ENCODE measurements around the gene ATP1A4. TPM values are rescaled to one million over a fixed set of nuclear protein-coding genes. Genes with fewer than 3 reads are reported as not detected.
"Not testable (repeated sequence)": the region's sequence is repeated elsewhere in the genome, so short reads cannot be mapped to it uniquely, and the experiment has no call there.

The ATP1A4 gene
- total RNA-seq, 4 donors from 2014 or later, result 1.5 TPM; not detected in 3

DNA sequence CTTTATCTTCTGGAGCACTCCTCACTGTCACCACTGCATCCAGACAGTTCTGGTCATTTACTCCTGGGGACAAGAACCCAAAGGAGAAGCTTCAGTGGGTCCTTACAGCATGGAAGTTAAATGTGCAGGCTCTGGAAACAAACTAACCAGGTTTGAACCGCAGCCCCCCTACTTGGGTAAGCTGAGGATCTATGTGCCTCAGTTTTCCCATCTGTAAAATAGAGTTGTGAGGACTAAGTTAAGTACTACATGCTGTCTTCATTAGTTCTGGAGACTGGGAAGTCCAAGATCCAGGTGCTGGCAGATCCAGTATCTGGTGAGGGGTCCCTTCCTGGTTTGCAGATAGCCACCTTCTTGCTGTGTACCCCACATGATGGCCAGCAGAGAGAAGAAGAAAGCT lies 43.9 kb upstream of the ATP1A4 start:
- no peak for DNase-seq
- H3K4me1 ChIP-seq, result no peaks in the 10 kb centered on the region
- no peaks in the 10 kb centered on the region for H3K9me3 ChIP-seq
- no peak overlapping the region for H3K27ac ChIP-seq
- no peaks in the 10 kb centered on the region for H3K36me3 ChIP-seq
- no peak overlapping the region for H3K4me3 ChIP-seq
- H3K27me3 ChIP-seq, result no peaks in the 10 kb centered on the region
- no peak for TF ChIP-seq POLR2A (IDR thresholded peaks at IDR 0.05)
- TF ChIP-seq, protein P1, sequence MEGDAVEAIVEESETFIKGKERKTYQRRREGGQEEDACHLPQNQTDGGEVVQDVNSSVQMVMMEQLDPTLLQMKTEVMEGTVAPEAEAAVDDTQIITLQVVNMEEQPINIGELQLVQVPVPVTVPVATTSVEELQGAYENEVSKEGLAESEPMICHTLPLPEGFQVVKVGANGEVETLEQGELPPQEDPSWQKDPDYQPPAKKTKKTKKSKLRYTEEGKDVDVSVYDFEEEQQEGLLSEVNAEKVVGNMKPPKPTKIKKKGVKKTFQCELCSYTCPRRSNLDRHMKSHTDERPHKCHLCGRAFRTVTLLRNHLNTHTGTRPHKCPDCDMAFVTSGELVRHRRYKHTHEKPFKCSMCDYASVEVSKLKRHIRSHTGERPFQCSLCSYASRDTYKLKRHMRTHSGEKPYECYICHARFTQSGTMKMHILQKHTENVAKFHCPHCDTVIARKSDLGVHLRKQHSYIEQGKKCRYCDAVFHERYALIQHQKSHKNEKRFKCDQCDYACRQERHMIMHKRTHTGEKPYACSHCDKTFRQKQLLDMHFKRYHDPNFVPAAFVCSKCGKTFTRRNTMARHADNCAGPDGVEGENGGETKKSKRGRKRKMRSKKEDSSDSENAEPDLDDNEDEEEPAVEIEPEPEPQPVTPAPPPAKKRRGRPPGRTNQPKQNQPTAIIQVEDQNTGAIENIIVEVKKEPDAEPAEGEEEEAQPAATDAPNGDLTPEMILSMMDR (IDR thresholded peaks at IDR 0.05), result no peak
- intact Hi-C loops (cut with DNase I; ENCODE audit: low total_unique reads), result no loop called here

DNA sequence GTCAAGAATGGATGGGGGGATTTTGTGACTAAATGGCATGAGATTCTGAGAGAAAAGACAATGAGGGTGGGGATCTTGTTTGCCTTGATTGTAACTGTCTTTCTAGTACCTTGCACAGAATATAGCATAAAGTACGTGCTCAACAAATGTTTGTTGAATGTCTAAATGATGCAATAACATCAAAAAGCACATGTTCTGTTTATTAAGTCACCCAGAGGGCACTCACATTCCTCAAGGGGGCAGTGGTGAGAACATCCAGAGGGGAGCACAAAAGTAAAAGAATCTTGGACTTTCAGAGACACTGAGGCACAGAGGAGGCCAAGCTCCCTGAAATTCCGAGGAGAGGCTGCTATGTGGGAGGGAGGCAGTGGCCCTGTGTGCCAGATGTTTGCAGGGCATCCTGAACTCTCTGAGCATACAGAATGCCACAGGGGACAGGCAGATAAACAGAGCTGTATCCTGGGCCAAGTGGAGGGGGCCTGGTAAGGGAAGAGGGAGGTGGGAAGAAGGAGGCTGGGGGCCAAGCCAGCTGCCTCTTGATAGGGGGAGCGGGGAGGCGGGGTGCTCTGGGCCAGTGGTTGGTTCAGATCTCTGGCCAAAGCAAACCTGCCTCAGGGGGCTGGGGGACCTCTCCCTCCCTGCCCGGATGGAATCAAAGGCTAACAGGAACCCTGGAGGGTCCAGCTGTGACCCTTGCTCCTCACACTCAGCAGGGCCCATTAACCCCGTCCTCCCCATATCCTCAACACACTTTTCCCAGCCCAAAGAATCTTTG lies 42.3 kb upstream of the ATP1A4 start:
- intact Hi-C loops (cut with DNase I; ENCODE audit: low total_unique reads), result no loop called here
- Histone ChIP-seq H3K27ac (no peak overlapping the region), H3K4me1 (no peaks in the 10 kb centered on the region), H3K9me3 (no peaks in the 10 kb centered on the region), H3K4me3 (no peak overlapping the region), H3K27me3 (no peaks in the 10 kb centered on the region), H3K36me3 (no peaks in the 10 kb centered on the region)
- TF ChIP-seq, protein P1 (IDR thresholded peaks at IDR 0.05), result no peak
- no peak for TF ChIP-seq POLR2A (IDR thresholded peaks at IDR 0.05)
- DNase-seq, result no peak

DNA sequence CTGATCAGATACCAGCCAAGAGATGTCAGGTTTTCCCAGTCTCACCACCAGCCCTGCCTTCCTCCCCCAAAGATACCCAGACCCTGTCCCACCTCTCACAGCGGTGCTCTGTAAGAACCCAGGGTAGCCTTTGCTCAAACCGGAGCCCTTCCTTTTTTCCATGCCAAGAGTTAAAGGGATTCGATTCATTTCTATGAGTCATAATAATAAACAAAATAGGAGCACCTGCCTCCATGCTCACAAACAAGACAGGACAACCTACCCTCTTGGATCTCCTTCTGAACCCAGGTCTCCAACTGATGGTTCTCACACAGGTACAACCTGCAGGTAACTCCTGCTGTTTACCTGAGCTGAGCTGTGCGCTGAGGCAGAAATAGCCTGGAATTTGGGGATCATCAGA lies 41.7 kb upstream of the ATP1A4 start:
- H3K9me3 ChIP-seq, result no peaks in the 10 kb centered on the region
- H3K36me3 ChIP-seq, result no peaks in the 10 kb centered on the region
- intact Hi-C loops (cut with DNase I; ENCODE audit: low total_unique reads), result no loop called here
- no peaks in the 10 kb centered on the region for H3K27me3 ChIP-seq
- TF ChIP-seq POLR2A (IDR thresholded peaks at IDR 0.05), result no peak
- TF ChIP-seq, protein P1 (IDR thresholded peaks at IDR 0.05), result no peak
- no peak for DNase-seq
- H3K4me3 ChIP-seq, result no peak overlapping the region
- H3K27ac ChIP-seq, result no peak overlapping the region
- H3K4me1 ChIP-seq, result no peaks in the 10 kb centered on the region

DNA sequence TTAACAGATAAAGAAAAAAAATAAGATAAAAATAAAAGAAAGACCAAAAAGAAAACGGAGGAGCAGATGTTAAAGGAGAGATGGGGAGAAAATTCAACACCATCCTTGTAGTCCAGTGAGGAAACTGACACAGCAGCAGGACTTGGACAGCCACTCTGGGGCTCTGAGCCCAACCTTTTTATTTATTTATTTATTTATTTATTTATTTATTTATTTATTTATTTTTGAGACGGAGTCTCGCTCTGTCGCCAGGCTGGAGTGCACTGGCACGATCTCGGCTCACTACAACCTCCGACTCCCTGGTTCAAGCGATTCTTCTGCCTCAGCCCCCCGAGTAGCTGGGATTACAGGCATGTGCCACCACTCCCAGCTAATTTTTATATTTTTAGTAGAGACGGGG lies 39.9 kb upstream of the ATP1A4 start:
- H3K36me3 ChIP-seq; H3K9me3 ChIP-seq; H3K27me3 ChIP-seq; DNase-seq; H3K4me3 ChIP-seq; intact Hi-C loops (cut with DNase I; ENCODE audit: low total_unique reads); H3K27ac ChIP-seq; H3K4me1 ChIP-seq: not testable (repeated sequence)

DNA sequence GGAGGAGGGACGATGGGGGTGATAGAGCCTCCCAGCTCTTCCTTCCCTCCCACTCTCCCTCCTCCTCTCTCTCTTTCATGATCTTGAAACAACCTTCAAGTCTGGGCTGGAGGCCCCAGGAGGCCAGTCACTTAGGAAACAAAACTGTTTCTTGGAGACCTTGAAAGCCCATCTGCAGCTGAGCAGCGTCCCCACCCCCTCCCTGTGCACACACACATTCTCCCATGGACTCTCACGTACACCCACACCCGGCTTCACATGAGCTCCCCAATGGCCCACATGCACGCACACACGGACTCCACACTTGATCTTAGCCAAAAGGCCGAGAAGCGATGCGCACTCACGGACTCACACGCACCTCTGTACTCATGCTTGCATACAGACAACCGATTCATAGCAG lies 39.0 kb upstream of the ATP1A4 start:
- intact Hi-C loops (cut with DNase I; ENCODE audit: low total_unique reads), result no loop called here
- Histone ChIP-seq H3K36me3 (no peaks in the 10 kb centered on the region), H3K4me3 (no peak overlapping the region), H3K27me3 (no peaks in the 10 kb centered on the region), H3K4me1 (no peaks in the 10 kb centered on the region), H3K27ac (no peak overlapping the region), H3K9me3 (no peaks in the 10 kb centered on the region)
- no peak for DNase-seq
- TF ChIP-seq, protein P1 (IDR thresholded peaks at IDR 0.05), result no peak
- no peak for TF ChIP-seq POLR2A (IDR thresholded peaks at IDR 0.05)

Measured in uterus (tissue), 4 donors.